ENCODE measurements around the gene SCN5A.

- TF ChIP-seq, protein P1, sequence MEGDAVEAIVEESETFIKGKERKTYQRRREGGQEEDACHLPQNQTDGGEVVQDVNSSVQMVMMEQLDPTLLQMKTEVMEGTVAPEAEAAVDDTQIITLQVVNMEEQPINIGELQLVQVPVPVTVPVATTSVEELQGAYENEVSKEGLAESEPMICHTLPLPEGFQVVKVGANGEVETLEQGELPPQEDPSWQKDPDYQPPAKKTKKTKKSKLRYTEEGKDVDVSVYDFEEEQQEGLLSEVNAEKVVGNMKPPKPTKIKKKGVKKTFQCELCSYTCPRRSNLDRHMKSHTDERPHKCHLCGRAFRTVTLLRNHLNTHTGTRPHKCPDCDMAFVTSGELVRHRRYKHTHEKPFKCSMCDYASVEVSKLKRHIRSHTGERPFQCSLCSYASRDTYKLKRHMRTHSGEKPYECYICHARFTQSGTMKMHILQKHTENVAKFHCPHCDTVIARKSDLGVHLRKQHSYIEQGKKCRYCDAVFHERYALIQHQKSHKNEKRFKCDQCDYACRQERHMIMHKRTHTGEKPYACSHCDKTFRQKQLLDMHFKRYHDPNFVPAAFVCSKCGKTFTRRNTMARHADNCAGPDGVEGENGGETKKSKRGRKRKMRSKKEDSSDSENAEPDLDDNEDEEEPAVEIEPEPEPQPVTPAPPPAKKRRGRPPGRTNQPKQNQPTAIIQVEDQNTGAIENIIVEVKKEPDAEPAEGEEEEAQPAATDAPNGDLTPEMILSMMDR (IDR thresholded peaks at IDR 0.05), result no peak
- no peak for TF ChIP-seq EP300 (IDR thresholded peaks at IDR 0.05)
- TF ChIP-seq POLR2A (IDR thresholded peaks at IDR 0.05), result no peak
Observed at GRCh38 chr3:38573111-38573510, 76.4 kb downstream of the SCN5A start.
